ENCODE measurements around the gene SCAMP3.
A peak's percentile ranks its signal among the peaks of the same experiment; 100 is the strongest.
"Not testable (repeated sequence)": the region's sequence is repeated elsewhere in the genome, so short reads cannot be mapped to it uniquely, and the experiment has no call there.

The SCAMP3 gene

DNA sequence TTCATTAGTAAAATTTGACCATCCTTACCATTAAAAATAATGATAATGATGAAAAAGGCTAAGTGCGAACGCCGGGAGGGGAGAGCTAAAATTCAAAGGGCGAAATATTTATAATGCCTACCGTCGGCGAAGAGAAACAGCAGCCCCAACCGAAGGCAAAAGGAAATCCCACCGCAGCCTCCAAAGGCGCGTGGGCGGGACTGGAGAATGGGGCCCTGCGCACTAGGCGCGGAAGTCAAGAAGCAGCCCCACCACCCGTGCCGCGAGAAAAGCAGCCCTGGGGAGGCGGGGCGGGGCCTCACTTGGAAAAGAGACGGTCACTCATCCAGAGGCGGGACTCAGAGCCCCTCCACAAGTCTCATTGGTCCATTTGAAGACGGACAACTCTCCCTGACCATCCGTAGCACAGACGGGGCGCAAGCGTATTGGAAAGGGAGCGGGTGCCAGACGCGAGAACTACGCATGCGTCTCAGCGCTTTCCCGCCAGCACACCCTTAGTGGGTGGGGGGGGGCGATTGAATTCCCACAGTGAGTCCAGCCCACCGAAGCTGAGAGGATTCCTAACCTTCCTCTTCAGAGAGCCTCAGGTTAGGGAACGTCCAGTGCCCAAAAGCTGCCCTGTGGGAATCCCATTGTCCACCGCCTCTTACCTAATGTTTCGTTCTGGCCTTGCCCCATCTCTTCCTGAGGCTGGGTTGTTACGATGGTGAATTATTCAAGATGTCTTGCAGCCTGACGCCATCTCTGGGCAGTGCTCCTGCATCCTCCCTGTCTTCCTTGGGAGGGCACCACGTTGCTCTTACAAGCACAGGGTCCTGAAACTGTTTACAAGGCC, 34.7 kb downstream of the SCAMP3 start:
- peak; percentile 98 for DNase-seq (ENCODE audit: low read depth)

DNA sequence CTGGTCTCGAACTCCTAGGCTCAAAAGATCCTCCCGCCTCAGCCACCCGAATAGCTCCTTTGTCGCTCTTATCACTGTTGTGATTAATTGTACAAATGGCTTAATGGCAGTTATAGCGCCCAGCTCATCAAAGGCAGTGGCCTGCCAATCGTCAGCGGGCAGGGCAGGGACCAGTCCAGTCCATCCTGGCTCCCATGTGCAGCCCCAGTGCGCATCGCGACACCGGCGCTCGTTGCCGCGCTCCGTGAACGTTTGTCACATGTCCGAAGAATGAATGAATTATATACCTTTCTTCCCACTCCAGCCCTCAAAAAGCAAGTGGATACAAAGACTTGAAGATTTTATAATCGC, 35.3 kb downstream of the SCAMP3 start:
- DNase-seq (ENCODE audit: low read depth) = peak; percentile 31

DNA sequence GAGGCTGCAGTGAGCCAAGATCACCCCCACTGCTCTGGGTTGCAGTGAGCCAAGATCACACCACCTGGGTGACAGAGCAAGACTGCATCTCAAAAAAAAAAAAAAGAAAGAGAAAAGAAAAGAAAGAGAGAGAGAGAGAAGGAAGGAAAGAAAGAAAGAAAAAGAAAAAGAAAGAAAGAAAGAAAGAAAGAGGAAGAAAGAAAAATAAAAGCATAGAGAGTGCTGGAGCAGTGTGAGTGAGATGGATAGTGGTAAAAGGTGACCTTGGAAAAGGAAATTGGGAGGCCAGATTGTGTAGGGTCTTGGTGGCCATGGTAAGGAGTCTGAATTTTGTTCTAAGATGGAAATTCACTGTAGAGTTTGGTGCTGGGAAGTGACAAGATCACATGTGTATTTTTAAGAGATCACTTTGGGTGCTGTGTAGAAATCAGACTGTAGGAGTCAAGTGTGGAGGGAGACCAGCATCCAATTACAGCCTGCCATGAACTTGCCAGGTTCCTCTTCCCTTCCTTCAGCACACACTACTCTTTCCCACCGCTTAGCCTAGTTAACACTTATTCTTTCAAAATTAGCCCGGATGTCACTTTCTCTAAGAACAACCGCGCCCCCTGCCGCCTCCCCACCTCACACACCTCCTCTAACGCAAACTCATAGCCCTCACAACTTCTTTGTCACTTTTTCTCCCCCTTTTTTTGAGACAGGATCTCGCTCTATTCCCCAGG, 35.8 kb downstream of the SCAMP3 start:
- peak; percentile 69 for DNase-seq (ENCODE audit: low read depth)

DNA sequence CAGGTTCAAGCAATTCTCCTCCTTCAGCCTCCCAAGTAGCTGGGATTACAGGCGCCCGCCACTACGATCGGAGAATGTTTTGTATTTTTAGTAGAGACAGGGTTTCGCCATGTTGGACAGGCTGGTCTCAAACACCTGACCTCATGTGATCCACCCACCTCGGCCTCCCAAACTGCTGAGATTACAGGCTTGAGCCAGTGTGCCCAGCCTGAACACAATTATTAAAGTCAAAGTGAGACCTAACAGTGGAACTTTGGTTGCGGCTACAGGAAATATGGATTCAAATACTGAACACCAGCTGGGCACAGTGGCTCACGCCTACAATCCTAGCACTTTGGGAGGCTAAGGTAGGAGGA, 36.8 kb downstream of the SCAMP3 start:
- DNase-seq (ENCODE audit: low read depth) = not testable (repeated sequence)

DNA sequence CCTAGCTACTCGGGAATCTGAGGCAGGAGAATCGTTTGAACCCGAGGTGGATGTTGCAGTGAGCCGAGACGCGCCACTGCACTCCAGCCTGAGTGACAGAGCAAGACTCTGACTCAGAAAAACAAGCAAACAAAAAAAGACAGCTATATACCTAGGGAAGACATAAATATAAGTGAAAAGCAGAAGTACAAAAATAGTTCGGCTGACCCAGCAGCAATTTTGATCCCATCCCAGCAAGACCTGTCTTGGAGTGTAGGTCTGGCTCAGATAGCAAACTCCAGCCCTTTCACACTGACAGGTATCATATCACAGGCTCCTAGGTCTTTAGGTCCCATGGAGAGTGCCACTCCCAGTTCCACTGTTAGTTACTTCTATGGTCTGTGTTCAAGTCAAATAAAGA, 39.1 kb downstream of the SCAMP3 start:
- DNase-seq (ENCODE audit: low read depth) = no peak

GRCh38 chr1:155220211-155220965, 41.8 kb downstream of the SCAMP3 start:
- not testable (repeated sequence) for DNase-seq (ENCODE audit: low read depth)

DNA sequence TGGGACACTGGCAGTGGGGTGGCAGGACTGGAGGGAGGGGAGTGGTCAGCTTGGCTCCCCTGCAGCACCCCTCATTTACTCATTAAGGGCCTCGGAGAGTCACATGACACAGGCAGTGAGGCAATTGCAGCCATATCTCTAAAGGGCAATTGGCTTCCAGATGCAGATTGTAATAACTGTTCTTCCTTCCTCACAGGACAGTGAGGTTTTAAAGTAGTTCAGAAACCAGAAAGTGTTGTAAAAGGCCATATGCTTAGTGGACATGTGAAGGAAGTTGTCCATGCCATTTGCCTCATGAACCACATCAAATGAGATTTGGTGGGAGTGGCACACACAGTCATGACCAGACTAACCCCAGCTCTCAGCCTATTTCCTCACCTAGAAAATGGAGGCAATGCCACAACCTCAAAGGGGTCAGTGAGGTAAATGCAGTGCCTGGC, 42.5 kb downstream of the SCAMP3 start:
- DNase-seq (ENCODE audit: low read depth) = no peak

- DNase-seq (ENCODE audit: low read depth) = no peak
These were observed 43.1 kb downstream of the SCAMP3 start for GRCh38 chr1:155218854-155219591.

DNA sequence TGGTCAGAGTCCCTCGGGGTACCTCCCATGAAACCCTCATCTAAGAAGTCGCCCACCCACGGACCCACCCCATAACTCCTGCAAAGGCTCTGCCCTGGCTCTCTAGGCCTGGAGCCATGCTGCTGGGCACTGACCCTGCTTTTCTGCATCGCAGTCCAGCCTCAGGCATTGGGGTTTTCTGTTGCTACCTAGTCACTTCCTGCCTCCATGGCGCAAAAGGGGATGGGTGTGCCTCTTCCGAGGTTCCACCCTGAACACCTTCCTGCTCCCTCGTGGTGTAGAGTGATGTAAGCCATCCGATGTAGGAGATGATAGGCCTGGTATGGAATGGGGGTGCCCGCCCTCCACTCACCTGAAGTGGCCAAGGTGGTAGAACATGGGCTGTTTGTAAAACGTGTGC, 47.5 kb downstream of the SCAMP3 start:
- not testable (repeated sequence) for DNase-seq (ENCODE audit: low read depth)

- DNase-seq (ENCODE audit: low read depth) = not testable (repeated sequence)
These were observed 50.1 kb downstream of the SCAMP3 start for GRCh38 chr1:155212051-155212440.

- DNase-seq (ENCODE audit: low read depth) = not testable (repeated sequence)
These were observed 50.6 kb downstream of the SCAMP3 start for GRCh38 chr1:155211381-155212050.

DNA sequence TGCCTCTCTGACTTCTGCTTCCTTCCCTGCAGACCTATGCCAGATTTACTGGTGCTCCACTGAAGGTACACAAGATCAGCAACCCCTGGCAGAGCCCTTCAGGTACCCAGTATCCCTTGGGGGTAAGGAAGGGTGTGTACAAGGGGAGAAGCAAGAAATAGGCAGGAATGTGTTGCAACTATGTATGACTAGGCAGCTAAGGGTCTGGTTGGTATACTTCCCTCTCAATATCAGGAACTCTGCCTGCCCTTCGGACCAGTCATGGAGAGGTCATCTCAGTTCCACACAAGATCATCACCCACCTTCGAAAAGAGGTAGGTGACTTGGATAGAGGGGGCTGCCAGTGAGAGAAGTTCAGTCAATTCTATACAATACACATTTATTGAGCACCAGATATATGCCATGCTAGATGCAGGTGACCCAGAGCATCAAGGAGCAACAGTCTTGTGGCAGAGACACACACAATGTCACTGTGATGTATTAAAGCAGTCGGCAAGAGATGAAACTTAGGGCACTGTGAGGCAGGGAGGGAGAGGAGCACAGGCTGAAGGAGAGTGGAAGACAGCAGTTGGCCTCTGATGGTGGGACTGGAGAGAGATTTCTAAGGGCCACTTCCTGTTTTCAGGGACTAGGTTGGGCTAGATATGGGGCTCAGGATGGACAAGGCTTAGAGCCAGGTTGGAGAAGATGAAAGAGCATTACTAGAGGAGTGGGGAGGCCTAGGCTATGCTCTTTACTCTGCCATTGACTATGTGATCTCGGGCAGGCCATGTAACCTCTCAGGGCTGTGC, 51.7 kb downstream of the SCAMP3 start:
- no peak for DNase-seq (ENCODE audit: low read depth)

DNA sequence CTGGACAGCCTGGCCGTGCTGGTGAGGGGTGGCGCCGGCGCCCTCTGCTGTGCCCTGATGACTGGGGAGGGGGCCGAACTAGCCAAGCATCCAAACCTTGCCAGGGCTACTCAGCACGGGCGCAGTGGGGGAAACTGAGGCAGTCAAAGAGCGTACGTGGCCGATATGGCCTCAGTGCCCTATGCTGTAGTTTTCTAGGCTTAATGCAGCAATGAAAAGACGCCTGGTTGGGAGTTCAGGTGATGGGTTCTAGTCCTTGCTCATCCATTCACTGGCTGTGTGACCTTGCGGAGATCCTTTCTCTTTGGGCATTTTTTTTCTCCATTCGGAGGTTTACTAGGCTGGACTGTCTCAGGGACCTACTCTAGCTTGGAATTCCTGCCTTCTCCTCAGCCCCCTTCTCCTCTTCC, 52.8 kb downstream of the SCAMP3 start:
- DNase-seq (ENCODE audit: low read depth) = no peak

DNA sequence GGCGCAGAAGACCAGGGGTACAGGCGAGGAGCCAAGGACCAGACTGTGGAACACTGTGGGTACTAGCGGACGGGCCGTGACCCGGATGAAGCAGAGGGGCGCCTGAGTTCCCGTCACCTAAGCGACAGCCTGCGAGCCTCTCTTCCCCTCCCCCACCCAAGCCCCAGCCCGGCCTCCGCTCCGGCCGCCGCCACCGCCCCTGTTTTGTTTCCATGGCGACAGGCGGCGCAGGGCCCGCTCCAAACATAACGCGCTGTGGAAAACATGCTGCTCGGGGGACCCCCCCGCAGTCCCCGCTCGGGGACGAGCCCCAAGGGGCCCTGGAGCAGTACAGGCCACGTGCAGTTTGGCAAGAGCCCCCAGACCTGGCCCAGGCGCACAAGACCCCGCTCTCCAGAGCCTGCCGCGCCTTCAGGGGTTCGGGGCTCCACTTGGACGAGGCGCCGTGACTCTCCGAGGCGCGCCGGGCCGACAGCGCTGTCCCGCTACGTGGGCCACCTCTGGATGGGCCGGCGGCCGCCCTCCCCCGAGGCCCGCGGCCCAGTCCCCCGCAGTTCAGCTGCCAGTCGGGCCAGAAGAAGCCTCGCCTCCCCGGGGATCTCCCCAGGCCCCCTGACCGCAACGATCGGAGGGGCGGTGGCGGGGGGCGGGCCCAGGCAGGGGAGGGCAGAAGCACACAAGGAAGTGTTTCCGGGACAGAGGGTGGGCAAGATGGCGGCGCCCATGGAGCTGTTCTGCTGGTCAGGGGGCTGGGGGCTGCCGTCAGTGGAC, 53.4 kb downstream of the SCAMP3 start, which contains the start of gene MTX1:
Gene MTX1, plus strand, starts transcription at position 155 of the 771 bp plus-strand sequence. Its CDS starts 110 bp downstream, at position 265.
- peak; percentile 83 for DNase-seq (ENCODE audit: low read depth)

- no peak for DNase-seq (ENCODE audit: low read depth)
These were observed 54.2 kb downstream of the SCAMP3 start, which contains the start of gene THBS3 for GRCh38 chr1:155207806-155208540. THBS3 (minus strand) TSS chr1:155207897; CDS start chr1:155207876, 21 bp downstream.

DNA sequence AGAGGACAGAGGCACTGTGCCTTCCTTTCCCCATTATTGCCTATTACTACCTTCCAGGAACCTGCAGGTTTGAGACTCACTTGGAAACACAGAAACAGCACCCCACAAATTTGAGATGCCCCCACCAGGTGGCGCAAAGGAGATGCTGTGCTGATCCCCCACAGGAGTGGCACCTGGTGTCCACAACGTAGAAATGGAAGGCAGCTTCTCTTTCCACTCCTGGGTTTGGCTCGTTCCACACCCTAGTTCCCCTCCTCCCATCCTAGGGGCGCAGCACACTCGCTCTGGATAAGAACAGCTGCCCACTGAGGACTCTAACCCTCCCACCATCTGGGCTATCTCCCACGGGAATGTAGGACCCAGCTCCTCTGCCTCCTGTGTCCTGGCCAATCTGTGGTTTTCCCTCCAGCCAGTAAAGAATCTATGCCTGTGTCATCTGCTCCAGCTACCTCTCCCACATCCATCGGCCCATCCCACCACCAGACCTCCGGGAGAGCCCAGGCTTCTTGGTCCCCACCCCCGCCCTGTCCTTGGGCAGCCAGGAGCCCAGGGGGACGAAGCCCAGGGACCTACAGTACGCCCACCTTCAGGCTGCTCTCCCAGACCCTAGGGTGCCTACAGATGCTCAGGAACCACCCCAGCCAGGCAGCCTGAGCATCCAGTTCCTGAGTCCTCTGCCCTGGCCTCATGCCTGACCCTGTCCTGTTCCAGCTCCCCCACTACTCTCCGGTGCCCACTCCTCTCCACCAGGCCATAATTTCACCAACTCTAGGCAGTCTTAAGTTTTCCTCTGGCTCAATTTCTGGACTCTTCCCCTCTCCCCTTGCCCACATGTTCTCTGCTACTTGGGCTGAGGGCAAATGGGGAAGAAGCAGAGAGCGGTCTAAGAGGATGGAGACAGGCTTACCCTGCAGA, 55.0 kb downstream of the SCAMP3 start:
- DNase-seq (ENCODE audit: low read depth) = peak; percentile 82
